IPS DF 6.9 (cell line): ENCODE data around the gene RUNX1.

Source experiments
- DNase-seq: peaks from one replicate; pipeline ENCODE4 v3.0.0-alpha.2; 2013; ENCODE audit warnings: low read depth, low spot score
- H3K27ac ChIP-seq: one replicate; pipeline ENCODE4 v1.5.1; 2013; ENCODE audit warnings: low read length, control low read depth
- H3K27me3 ChIP-seq: 2 replicates; pipeline ENCODE4 v1.6.1; 2013; ENCODE audit warnings: mild to moderate bottlenecking, low read length; ENCODE audit not compliant: control insufficient read depth, insufficient read depth
- H3K36me3 ChIP-seq: 2 replicates; pipeline ENCODE4 v1.6.1; 2013; ENCODE audit warnings: low read length; ENCODE audit not compliant: control insufficient read depth, insufficient read depth
- H3K4me1 ChIP-seq: 2 replicates; pipeline ENCODE4 v1.6.1; 2013; ENCODE audit warnings: low read length; ENCODE audit not compliant: control insufficient read depth, insufficient read depth
- H3K4me3 ChIP-seq: 2 replicates; pipeline ENCODE4 v1.5.1; 2013; ENCODE audit warnings: mild to moderate bottlenecking, low read length
- H3K9me3 ChIP-seq: 2 replicates; pipeline ENCODE4 v1.6.1; 2013; ENCODE audit warnings: low read length, inconsistent platforms; ENCODE audit not compliant: control insufficient read depth, insufficient read depth
- WGBS: extraction: QIAGEN DNeasy Blood & Tissue Kit; methylation state at CpG from one replicate; pipeline ENCODE4 v1.1.7; 2013; ENCODE audit warnings: mixed read lengths, missing lambda C conversion rate; ENCODE audit not compliant: insufficient read length, insufficient coverage; 5-methylcytosine and 5-hydroxymethylcytosine counted together

The RUNX1 gene

DNA sequence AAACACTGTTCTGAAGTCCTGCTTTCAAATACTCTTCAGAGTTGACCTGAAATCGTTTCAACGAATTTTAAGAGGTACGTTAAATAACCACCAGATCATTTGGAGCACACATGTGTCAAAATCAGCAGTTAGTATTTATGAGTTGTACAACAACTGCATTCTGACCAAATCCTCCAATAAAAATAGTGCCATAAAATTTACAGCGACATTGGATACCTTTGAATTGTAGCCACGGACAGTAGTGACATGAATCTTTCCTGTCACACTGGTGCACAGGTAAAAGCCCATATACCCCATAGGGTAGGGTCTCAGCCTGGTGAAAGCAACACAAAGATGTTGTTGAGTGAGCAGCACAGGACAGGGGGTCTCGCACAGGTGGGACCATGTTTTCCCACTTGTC is 258.8 kb downstream of the RUNX1 start:
- no CpG with 5 or more reads among the region's 6 CpGs for WGBS
- H3K27ac ChIP-seq = no peak overlapping the region

DNA sequence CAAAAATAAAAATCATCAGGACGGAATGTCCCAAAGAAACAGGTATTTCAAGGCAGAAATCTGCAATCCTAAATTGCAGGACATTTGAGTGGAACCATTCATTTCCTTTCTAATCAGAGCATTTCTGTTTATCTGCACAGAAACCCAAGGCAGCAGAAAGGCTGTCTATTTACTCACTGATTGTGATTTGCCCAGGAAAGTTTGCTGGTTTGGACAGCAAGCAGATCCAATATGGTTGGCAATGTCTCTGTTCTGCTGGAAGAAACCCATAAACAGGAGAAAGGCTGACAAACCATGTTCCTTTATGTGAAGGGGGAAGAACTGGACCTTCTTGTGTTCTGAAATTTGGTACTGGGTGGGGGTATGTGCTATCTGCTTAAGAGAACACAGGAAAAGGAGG is 260.2 kb downstream of the RUNX1 start:
- Histone ChIP-seq H3K27me3 (no peaks in the 10 kb centered on the region), H3K27ac (no peak overlapping the region), H3K4me3 (no peak overlapping the region), H3K9me3 (no peaks in the 10 kb centered on the region), H3K4me1 (no peaks in the 10 kb centered on the region; the same call in 1 of the 2 replicates), H3K36me3 (no peaks in the 10 kb centered on the region)
- DNase-seq = no peak
- no CpG with 5 or more reads among the region's 1 CpG for WGBS

More for the DNA sequence above, 258.8 kb downstream of the RUNX1 start:
- no peak for DNase-seq
- no peak overlapping the region for H3K4me3 ChIP-seq
- no peaks in the 10 kb centered on the region for H3K36me3 ChIP-seq
- H3K4me1 ChIP-seq = no peaks in the 10 kb centered on the region; the same call in 1 of the 2 replicates
- H3K27me3 ChIP-seq = no peaks in the 10 kb centered on the region
- H3K9me3 ChIP-seq = no peaks in the 10 kb centered on the region

DNA sequence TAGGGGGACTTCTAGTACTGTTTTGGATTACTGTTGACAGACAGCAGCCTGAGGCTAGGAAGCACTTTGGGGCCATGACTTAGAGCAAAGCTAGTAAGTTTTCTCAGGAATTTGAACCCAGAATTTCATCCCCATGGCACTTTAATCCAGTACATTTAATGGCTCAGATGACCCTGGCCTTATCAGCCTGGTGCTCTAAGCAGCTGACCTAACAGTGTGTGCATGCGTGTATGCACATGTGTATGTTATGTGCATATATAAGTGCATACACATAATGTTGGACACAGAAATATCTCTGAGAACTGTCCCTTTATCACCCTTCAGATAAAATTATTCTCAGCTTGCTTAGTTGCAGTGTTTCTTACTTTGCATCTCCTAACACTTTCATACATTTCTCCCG is 265.3 kb downstream of the RUNX1 start:
- no CpG with 5 or more reads among the region's 2 CpGs for WGBS
- DNase-seq = no peak
- Histone ChIP-seq H3K27me3 (no peaks in the 10 kb centered on the region), H3K4me1 (no peaks in the 10 kb centered on the region; the same call in 1 of the 2 replicates), H3K27ac (no peak overlapping the region), H3K4me3 (no peak overlapping the region), H3K36me3 (no peaks in the 10 kb centered on the region), H3K9me3 (no peaks in the 10 kb centered on the region)

DNA sequence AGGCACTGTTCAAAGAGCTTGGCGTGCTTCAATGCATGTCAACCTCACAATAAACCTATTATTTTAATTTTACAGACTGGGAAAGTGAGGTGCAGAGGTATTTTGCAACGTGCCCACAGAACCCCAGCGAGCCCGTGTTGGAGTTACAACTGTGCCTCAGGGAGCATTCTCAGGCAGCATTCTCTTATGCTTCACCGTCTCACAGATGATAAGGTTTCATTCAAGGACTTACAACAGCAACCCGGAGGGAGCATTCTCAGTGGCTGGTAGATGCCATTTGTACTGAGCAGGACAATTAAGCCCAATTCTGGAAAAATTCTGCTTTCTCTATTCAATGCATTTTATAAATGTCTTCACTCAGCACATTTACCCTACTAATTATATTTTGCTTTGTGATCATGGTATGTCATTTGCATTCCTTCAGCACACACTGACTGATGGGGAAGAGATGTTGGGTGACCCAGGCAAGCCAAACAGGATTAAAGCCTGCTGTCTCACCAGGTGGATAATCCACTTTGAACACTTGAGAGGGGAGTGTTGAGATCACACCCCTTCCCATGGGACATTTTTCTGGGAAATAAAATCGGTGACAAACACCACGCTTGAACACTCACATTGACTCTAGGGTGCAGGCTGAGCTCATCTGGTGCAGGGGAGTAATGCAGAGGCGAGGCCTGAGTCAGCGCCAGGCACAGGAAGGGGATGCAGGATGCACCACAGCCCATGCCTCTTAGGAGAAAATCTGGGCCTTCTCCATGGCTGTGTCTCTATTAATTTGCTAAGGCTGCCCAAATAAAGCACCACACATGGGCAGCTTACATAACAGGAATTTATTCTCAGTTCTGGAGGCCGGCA is 266.4 kb downstream of the RUNX1 start:
- no peak overlapping the region for H3K27ac ChIP-seq
- H3K36me3 ChIP-seq = no peaks in the 10 kb centered on the region
- DNase-seq = no peak
- WGBS = no CpG with 5 or more reads among the region's 11 CpGs
- H3K4me3 ChIP-seq = no peak overlapping the region
- no peaks in the 10 kb centered on the region for H3K9me3 ChIP-seq
- no peaks in the 10 kb centered on the region for H3K27me3 ChIP-seq
- no peaks in the 10 kb centered on the region; the same call in 1 of the 2 replicates for H3K4me1 ChIP-seq

DNA sequence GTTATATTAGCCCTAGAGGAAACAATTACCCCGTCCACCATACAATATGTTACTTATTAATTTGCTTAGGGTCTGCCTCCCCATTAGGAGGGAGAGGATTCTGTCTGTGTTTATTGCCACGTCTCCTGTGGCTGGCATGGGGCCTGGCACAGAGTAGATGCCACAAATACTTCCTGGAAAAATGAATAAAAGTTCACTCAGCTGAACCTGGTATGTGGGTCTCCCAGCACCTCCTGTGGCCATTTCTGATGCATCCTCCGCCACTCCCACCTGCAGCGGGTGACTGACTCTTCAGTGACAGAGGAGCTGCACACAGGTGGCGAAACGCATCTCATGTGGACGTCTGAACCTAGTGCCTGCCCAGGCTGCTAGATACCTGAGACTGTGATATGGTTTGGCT is 267.6 kb downstream of the RUNX1 start:
- DNase-seq = no peak
- no peaks in the 10 kb centered on the region for H3K36me3 ChIP-seq
- WGBS = no CpG with 5 or more reads among the region's 7 CpGs

DNA sequence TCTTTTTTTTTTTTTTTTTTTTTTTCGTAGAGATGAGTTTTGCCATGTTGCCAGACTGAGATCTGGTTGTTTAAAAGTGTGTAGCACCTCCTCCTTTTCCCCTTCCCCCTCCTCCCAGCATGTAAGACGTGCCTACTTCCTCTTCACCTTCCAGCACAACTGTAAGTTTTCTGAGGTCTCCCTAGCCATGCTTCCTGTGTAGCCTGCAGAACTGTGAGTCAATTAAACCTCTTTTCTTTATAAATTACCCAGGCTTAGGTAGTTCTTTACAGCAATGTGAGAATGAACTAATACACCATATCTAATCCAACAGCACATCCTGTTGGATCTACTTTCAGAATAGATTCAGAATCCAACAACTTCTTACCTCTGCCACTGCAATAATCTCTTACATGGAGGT is 269.2 kb downstream of the RUNX1 start:
- Histone ChIP-seq H3K4me1 (0 out of 2 replicates have a peak, but pooled peaks cover 1% of the 10 kb centered on the region), H3K9me3 (no peaks in the 10 kb centered on the region), H3K27ac (no peak overlapping the region), H3K36me3 (no peaks in the 10 kb centered on the region), H3K27me3 (no peaks in the 10 kb centered on the region), H3K4me3 (no peak overlapping the region)
- DNase-seq = no peak
- no CpG with 5 or more reads among the region's 2 CpGs for WGBS

More for the DNA sequence above, 267.6 kb downstream of the RUNX1 start:
- no peaks in the 10 kb centered on the region for H3K27me3 ChIP-seq
- H3K27ac ChIP-seq = no peak overlapping the region
- H3K4me1 ChIP-seq = no peaks in the 10 kb centered on the region
- no peak overlapping the region for H3K4me3 ChIP-seq
- H3K9me3 ChIP-seq = no peaks in the 10 kb centered on the region

DNA sequence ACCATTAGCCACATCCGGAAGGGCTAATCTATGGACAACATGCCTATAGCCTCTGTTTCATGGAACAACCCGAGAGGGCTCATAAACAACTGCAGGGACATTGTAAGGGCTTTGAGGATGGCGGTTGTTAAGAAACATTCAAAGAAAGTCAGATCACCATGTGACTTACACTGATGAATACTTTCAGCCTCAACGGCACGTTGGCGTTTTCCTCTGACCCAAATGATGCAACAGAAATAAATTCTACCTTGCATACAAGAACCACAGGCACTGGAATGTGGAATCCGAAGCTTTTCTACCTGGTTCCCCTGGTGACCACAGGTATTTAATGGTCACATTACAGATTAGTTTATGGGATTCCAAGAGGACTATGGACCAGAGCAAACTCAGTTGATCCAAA is 273.3 kb downstream of the RUNX1 start:
- no peak overlapping the region for H3K27ac ChIP-seq
- DNase-seq = no peak
- H3K4me1 ChIP-seq = 0 out of 2 replicates have a peak, but pooled peaks cover 1% of the 10 kb centered on the region
- no peak overlapping the region for H3K4me3 ChIP-seq
- no peaks in the 10 kb centered on the region for H3K36me3 ChIP-seq
- WGBS = no CpG with 5 or more reads among the region's 7 CpGs
- H3K27me3 ChIP-seq = no peaks in the 10 kb centered on the region
- H3K9me3 ChIP-seq = no peaks in the 10 kb centered on the region

DNA sequence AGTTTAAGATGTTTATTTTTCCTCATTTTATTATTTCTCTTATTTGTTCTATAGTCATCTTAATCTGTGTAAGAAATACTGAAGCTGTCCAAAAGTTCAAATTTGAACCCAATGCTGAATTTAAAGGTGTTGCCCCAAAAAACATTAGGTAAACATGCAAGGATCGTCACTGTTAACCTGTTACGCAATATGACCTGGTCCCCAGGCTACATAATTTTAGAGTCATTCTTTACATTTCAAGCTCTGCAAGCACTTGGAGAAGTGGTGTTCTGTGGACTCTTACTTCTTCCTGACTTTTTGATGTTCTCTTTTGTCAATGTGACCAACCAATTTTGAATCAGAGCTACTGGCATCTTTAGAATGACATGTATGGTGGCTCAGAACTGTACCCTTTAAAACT is 274.4 kb downstream of the RUNX1 start:
- no peak for DNase-seq
- H3K4me1 ChIP-seq = 0 out of 2 replicates have a peak, but pooled peaks cover 1% of the 10 kb centered on the region
- no peaks in the 10 kb centered on the region for H3K27me3 ChIP-seq
- H3K9me3 ChIP-seq = no peaks in the 10 kb centered on the region
- no peak overlapping the region for H3K4me3 ChIP-seq
- H3K27ac ChIP-seq = no peak overlapping the region
- WGBS = no CpG with 5 or more reads among the region's 2 CpGs
- H3K36me3 ChIP-seq = no peaks in the 10 kb centered on the region

DNA sequence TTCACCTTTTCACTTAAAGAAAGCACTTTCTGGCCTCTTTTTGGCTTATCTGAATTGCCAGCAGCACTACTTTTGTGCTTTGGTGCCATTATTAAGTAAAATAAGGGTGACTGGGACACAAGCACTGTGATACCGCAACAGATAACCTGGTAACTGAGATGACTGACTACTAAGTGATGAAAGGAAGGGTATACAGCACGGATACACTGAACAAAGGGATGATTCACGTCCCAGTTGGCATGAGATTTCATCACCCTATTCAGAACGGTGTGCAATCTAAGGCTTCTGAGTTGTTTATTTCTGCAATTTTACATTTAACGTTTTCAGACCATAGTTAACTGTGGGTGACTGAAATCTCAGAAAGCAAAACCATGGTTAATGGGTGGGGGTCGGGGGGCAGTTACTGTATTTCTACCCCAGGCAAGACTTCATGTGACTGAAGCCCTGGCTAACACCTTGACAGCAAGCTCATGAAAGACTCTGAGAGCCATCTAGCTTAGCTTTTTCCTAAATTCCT is 277.5 kb downstream of the RUNX1 start:
- Histone ChIP-seq H3K4me1 (0 out of 2 replicates have a peak, but pooled peaks cover 1% of the 10 kb centered on the region), H3K27me3 (no peaks in the 10 kb centered on the region), H3K9me3 (no peaks in the 10 kb centered on the region), H3K27ac (no peak overlapping the region), H3K4me3 (no peak overlapping the region), H3K36me3 (no peaks in the 10 kb centered on the region)
- WGBS = no CpG with 5 or more reads among the region's 6 CpGs
- DNase-seq = no peak

DNA sequence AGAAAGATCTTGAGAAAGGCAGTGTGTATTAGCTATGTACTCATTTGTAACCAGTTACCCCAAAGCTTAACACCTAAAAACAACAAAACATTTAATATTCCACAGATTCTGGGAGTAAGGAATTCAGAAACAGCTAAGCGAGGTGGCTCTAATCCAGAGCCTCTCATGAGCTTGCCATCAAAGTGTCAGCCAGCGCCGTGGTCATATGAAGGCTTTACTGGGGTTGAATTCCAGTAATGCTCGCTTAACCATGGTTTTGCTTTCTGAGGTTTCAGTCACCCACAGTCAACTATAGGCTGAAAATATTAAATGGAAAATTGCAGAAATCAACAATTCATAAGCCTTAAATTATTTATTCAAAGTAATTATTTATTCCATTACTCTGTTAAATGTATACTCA is 278.5 kb downstream of the RUNX1 start:
- H3K27me3 ChIP-seq = no peaks in the 10 kb centered on the region
- no CpG with 5 or more reads among the region's 4 CpGs for WGBS

More for the DNA sequence above, 278.5 kb downstream of the RUNX1 start:
- Histone ChIP-seq H3K4me1 (0 out of 2 replicates have a peak, but pooled peaks cover under 1% of the 10 kb centered on the region), H3K27ac (no peak overlapping the region), H3K4me3 (no peak overlapping the region), H3K9me3 (no peaks in the 10 kb centered on the region), H3K36me3 (no peaks in the 10 kb centered on the region)
- DNase-seq = no peak
